Fibroblast of skin of scalp (primary cell): ENCODE results near the gene ZNF831.
A peak's percentile ranks its signal among the peaks of the same experiment; 100 is the strongest.

ENCODE experiments used
- DNase-seq: peaks from one replicate; pipeline ENCODE4 v3.0.0-alpha.2; 2013

Gene ZNF831

DNA sequence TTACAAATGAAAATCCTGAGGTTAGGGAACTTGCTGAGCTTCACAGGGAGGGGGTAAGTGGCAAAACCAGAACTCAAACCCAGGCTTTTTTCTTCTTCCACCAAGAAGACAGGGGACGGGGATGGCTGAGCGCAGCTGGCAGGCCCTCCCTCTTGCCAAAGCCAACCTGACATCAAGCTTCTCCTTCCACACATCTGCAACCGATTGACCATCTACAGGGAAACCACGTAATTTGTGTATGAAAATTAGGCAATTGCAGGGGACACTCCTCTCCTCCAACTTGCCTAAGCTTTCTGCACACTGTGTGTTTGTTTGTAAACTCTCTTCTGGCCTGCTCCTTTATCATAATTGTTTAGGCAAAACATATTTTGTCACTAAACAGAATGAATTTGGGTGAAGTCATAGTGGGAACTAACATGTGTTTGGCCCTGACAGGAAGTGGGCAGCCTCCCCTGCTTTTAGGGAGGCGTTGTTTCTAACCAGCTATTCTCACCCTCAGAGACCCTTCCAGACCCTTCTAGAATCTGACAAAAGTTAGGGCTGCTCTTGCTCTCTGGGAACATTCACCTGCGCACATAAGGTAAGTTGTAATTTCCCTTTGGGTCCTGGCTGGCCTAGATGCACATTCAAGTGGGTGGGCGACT lies 18.9 kb downstream of the ZNF831 start:
- no peak for DNase-seq

DNA sequence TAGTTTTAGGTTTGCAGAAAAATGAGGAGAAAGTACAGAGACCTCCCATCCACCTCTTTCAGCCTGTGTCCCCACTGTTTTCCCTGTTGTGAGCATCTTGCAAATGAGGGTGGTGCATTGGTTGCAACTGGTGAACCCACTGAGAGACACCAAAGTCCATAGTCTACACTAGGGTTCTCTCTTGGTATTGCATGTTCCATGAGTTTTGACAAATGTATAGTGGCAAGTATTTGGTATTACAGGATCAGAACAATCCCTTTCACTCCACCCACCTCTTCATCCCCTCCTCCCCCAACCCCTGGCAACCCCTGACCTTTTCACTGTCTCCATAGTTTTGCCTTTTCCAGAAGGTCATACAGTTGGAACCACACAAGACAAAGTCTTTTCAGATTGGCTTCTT lies 20.1 kb downstream of the ZNF831 start:
- DNase-seq: no peak

DNA sequence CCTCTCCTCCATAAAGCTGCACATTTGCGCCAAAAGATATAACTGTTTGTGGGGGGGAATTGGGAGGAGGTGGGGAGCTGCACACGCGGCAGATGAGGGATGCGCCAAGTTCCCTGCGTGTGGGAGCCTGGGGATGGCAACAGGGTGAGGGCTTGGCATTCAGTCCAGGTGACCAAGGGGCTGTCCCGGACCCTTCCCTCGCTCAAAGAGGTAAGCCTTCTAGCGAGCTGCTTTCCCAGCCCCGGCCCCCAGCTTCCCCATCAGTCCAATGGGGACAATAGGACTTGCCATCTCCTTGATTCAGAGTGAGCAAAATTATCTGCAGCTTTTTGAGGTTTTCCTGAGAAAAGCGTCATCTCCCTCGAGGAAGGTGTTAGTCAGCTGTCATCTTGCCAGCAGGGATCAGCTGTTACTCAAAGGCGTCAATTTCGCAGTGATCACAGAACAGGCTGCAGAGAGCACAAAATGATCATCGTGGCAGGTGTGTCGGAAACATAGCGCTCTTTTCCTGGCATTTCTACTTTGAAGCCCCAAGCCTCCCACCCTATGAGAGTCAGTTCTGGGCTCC lies 21.3 kb downstream of the ZNF831 start:
- peak; percentile 5 for DNase-seq

DNA sequence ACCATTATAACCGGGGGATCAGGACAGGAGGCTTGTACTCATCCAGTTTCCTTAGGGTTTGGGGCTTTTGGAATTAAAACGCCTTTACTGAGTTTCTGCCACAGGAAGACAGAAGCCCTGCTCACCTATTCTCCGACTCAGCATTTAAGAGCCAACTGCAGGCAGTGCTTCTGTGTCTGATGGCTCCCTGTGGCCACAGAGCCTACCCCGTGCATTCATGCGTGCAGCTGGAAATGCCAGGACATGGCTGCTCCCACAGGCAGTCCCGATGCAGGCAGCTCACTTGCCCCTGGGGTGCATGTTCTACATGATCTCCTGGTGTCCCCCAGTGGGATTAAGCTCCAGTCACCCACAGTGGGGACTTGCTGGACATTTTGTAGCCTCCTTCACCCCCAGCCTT lies 22.2 kb downstream of the ZNF831 start:
- DNase-seq: no peak

DNA sequence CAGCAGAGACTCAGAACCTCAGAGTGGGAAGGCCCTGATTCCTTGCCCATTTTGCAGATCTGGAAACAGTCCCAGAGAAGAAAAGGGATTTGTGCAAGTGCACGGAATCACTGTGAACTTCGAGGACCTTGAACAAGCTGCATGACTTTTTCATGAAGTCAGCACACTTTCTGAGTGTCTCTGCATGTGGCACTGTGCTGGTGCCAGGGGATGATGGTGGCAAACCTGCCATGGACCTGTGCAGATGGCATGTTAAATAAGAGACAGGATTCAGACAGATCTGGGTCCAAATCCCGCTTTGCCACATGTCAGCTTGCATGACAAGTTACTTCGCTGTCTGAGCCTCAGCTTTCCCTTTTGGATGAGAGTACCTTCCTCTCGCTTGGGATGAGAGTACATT lies 26.8 kb downstream of the ZNF831 start:
- DNase-seq: no peak

DNA sequence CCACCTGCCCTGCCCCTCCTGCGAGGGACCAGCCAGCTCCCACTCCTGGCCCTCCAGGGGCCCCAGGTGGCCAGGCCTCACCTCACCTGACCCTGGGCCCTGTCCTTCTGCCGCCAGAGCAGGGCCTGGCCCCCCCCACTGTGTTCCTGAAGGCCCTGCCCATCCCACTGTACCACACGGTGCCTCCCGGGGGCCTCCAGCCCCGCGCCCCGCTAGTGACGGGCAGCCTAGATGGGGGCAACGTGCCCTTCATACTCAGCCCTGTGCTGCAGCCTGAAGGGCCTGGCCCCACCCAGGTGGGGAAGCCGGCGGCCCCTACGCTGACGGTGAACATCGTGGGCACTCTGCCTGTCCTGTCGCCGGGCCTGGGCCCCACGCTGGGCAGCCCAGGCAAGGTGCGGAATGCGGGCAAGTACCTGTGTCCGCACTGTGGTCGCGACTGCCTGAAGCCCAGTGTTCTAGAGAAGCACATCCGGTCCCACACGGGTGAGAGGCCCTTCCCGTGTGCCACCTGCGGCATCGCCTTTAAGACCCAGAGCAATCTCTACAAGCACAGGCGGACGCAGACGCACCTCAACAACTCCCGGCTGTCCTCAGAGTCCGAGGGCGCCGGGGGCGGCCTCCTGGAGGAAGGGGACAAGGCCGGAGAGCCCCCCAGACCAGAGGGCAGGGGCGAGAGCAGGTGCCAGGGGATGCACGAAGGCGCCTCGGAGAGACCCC lies 27.6 kb downstream of the ZNF831 start:
- no peak for DNase-seq

DNA sequence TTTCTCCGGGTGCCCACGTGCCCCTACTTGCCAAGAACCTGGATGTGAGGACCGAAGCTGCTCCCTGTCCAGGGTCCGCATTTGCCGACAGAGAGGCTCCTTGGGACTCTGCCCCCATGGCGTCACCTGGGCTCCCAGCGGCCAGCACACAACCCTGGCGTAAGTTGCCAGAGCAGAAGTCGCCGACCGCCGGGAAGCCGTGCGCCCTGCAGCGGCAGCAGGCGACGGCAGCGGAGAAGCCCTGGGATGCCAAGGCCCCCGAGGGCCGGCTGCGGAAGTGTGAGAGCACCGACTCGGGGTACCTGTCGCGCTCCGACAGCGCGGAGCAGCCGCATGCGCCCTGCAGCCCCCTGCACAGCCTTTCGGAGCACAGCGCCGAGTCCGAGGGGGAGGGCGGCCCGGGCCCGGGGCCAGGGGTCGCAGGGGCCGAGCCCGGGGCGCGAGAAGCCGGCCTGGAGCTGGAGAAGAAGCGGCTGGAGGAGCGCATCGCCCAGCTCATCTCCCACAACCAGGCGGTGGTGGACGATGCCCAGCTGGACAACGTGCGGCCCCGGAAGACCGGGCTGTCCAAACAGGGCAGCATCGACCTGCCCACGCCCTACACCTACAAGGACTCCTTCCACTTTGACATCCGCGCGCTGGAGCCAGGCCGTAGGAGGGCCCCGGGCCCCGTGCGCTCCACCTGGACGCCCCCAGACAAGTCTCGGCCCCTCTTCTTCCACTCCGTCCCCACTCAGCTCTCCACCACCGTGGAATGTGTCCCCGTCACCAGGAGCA lies 28.3 kb downstream of the ZNF831 start:
- DNase-seq: no peak

DNA sequence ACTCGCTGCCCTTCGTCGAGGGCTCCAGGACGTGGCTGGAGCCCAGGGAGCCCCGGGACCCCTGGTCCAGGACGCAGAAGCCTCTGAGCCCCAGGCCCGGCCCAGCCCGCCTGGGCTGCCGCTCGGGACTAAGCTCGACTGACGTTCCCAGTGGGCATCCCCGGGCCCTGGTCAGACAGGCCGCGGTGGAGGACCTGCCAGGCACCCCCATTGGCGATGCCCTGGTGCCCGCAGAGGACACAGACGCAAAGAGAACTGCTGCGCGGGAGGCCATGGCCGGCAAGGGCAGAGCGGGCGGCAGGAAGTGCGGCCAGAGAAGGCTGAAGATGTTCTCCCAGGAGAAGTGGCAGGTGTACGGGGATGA lies 28.9 kb downstream of the ZNF831 start:
- no peak for DNase-seq

DNA sequence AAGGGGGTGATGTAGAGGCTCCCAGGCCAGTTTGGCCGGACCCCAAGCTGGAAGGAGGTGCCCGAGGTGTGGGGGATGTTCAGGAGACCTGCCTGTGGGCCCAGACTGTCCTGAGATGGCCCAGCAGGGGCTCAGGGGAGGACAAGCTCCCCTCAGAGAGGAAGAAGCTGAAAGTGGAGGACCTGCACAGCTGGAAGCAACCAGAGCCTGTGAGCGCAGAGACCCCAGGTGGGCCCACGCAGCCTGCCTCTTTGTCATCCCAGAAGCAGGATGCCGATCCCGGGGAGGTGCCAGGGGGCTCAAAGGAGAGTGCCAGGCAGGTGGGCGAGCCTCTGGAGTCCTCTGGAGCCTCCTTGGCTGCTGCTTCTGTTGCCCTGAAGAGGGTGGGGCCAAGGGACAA lies 29.7 kb downstream of the ZNF831 start:
- DNase-seq: no peak

DNA sequence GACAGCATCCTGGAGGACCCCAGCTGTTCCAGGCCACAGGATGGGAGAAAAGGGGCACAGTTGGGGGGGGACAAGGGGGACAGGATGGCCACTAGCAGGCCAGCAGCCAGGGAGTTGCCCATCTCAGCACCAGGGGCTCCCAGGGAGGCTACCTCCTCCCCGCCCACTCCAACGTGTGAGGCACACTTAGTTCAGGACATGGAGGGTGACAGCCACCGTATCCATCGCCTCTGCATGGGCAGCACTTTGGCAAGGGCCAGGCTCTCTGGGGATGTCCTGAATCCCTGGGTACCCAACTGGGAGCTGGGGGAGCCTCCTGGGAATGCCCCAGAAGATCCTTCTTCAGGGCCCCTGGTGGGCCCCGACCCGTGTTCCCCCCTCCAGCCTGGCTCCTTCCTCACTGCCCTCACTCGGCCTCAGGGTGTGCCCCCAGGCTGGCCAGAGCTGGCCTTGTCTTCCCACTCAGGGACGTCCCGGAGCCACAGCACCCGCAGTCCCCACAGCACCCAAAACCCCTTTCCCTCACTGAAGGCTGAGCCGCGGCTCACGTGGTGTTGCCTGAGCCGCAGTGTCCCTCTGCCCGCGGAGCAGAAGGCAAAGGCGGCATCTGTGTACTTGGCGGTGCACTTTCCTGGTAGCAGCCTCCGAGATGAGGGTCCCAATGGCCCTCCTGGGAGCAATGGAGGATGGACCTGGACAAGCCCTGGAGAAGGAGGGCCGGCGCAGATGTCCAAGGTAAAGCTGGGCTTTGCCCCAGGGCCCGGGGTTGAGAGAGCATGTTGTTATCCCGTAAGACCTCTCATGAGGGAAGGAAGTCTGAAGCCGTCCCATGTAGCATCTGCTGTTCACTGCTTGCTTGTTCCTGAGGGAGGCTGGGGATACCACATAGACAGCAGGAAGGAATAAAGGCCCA lies 30.7 kb downstream of the ZNF831 start:
- DNase-seq: no peak

DNA sequence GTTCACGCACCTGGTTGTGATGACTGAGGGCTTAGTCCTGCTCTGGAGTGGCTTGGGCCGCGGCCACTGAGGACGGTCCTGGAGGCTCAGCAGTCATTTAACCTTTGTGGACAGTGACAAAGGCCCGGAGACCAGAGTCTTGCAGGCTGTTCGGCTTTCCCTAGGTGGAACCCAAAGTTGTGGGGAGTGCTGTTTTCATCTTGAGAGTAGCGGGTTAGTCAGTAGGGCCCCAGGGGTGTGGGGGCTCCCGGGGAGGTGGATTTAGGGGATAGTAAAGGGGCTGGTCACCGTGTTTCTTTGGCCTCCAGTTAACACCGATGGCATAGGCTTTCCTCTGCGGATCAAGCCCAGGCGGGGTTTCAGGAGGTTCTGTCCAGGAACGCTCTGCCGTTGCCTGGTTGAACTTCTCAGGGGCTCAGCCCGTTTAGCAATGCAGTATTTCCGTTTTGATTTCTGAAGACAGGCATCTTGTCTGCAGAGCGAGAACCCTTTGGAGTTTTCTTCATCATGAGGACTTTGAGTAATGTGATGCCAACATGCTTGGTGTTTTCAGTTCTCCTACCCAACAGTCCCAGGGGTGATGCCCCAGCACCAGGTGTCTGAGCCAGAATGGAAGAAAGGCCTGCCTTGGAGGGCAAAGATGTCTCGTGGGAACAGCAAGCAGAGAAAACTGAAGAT lies 31.8 kb downstream of the ZNF831 start:
- DNase-seq: no peak

DNA sequence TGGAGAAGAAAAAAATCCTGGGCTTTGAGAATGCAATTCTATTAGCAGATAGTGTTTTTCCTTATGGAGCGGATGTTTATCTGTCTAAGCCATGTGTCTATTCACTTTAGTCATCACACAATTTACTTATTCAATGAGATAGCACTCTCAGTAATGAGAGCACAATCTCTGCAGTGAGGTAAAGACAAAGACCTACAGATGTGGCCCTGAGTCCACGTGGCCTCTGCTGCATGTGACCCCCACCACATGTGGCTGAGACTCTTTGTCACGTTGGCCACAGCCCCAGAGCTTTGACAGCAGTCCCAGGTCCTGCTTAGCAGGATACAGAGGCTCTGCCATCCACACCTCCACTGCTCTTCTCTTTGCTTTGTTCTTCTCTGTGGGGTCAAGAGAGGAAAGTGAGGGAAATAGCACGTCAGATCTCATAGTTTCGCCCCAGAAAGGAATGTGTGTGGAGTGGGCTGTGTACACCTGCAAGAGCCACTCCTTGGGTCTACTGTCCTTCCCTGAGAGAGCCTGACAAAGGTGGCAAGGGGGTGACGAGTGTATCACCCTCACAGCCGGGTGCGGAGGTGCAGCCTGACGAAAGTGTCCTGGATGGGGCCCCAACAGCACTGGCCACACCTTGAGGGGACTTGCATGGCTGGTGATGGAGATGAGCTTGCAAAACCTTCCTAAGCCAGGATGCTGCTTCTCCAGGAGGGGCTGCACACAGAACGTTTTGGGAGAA lies 40.7 kb downstream of the ZNF831 start:
- no peak for DNase-seq

DNA sequence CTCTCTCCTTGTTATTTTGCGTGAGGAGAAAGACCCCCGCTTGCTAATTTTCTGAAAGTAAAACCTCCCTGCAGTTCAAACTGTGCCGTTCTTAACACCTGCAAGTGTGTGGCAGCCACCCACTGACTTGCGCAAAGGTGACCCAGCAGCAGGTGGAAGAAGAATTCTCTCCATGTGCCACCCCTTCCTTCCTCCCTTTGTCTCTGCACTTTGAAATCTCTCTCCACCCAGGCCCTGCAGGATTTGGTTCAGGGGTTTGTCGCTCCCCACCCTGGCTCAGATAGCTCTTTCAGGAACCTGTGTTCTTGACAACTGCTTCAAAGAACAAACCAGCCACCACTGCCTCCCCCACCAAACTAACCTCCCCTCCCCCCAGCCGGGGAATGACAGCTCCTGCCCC lies 41.4 kb downstream of the ZNF831 start:
- DNase-seq: no peak

DNA sequence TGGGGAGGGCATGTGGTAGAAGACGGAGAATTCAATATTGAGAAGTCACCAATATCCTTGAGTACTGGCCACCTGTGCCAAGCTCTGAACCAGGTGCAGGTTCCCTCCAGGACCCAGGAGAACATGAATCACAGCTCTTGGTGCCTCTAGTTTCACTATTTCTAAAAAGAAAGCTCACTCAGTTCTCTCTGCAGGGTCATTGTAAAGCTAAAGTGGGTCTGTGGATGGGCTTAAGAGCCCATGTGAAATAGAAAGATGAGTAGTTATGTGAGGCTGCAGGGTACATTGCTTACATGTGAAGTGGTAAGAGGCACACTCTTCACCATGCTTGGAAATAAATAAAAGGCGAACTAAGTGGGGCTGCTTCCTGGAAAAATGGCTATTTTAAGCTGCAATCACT lies 43.6 kb downstream of the ZNF831 start:
- DNase-seq: no peak

DNA sequence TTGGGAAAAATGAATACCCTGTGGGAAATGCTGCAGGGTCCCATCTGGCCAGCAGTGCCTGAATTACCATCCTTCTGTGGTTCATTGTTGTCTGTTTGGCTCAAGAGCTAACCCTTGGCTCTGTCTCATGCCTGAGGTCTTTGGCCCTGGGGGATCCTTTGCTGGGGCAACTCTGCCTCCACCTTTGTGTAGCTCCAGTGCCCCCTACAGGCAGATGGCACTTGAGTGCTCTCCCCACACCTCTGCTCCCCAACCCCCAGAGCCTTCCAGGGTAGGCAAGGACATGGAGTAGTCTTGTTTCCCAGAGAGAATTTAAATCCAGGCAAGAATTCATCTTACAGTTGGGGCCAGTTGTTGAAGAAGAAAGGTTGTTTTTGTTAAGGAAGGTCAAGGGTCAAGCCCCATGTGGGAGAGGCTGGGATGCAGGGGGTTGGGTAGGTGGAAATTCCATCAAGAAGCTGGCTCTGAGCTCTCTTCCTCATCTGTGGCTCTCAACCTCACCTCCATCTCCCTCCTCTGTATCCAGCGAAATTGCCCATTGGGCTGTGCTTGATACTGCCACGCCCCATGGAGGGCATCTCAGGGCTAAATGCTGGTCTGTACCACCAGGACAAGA lies 44.2 kb downstream of the ZNF831 start:
- DNase-seq: no peak

DNA sequence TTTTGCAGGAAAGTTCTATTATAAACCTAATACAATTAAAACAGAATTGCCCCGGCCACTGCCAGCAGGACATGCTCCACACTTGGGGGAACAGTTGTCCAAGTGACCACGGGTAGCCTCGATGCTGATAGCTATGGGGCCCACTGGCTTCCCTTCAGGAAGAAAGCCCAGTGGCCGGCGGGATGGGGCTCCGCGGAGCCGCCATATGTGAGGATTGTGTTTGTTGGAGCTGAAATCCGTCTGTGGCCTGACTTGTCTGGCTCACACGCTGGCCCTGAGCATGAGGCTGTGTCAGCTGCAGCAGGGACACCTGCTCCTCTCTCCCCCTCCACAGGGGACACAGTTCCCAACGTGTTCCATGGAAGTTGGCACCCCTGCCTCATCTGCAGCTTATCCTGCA lies 46.6 kb downstream of the ZNF831 start:
- DNase-seq: no peak

DNA sequence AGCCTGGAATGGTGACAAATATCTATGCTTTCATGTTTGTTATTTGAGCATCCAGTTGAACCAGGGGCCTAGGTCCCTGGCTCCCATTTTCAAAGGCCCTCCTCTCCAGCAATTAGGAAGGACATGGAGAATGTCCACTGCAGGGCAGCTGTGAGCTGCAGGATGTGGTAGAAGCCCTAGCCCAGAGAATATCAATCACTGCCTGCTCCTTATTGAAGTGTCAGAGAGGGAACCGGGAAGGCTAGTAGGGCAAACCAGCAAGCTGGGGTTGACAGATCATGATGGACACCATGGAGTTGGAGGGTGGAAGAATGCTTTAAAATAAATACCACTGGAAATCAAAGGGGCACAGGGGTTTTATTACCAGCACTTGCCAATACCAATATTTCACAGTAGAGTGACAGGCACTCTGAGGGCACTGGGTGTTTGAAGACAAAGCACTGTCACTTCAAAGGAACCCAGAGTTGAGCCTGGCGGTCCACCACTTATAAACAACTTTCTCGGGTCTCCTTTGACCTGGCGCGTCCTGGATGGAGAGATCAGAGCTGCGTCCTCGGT lies 47.7 kb downstream of the ZNF831 start:
- DNase-seq: no peak

DNA sequence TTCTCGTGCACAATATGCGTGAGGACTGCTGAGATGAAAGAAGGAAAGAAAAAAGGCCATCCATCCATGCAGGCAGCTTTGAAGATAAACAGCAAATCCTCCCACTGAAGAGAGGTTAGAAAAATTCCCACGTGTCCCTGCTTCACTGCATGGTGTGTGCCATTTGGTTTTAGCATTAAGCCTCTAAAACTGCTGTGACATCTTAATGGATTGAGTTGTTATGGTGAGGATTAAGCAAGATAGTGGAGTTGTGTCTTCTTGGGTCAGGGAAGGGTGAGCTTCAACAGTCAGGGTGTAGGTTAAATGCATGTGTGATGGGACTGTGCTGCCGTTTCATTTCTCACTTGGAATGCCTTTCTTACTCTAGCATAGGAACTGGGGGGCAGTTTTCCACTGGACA lies 50.5 kb downstream of the ZNF831 start:
- no peak for DNase-seq

DNA sequence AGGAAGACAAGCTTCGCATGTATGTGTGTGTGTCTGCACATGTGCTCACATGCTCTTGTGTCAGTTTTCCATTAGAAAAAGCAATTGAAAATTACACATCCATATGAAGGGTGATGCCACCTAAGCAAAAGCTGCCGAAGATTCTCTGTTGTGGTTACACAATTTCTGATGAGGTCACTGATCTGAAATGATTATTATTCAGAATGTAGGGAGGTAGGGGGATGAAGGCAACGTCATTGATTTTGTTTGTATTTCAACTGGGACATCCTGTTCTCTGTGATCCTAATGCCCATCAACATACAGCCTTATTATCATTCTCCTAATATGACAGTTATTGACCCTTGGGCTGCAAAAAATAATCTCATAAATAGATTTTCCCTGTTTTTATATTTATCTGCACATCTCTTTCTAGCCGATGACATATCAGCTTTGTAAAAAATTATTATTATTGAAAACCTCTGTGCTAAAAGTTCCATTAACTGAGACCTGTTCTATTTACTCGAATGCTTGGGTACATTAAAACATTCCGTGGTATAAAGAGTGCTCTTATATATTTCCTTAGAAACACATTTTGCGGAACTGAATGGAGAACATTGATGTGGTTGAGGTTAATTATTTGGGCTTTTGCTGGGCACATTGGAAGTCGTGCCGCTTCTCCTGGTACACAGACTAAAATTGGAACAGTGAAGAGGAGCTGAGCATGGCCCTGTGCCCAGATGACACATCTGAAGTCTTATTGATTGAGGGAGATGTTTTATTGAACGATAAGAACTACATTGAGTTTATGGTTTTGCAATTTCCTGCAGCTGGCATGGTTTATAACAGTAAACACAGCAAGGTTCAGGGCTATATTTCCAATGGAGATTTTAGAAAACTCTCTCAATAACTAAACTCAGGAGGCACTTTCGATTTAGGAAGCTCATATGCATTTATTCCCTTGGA lies 51.3 kb downstream of the ZNF831 start:
- no peak for DNase-seq
